NCI-H2196 treated with DMSO at 0.1 percent for 48 hours (cell line): ENCODE results near the gene PROCA1.

Source experiments
- DNase-seq: peaks from one replicate; lab custom pipeline; 2025; ENCODE audit not compliant: unreplicated experiment; lab: John Stamatoyannopoulos, UW

Gene PROCA1, protein sequence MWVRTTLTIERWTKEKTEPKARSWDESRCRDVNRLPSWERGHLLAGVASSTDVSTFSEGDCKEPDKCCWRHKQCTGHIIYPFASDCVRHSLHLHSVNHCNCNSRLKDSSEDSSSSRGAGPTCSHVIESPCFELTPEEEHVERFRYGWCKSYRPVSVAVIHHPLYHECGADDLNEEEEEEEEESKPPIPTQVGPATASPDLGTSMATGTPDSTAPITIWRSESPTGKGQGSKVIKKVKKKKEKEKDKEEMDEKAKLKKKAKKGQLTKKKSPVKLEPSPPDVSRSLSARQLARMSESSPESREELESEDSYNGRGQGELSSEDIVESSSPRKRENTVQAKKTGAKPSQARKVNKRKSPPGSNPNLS

DNA sequence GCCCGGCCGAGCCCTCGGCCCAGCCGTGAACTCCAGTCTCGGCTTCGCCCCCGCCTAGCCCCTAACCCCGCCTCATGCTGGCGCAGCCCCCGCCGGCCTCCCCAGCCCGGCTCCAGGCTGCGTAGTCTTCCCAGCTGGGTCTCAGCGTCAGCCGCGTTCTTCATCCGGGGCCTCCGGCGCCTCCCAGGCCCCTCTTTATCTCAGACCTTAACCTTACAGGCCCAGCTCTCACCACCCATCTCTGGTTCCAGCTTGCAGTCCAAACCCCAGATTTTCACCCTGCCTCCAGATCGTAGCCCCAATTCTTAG lies at the start of gene PROCA1:
Gene PROCA1 (minus strand): TSS at position 166 of the 309 bp plus-strand sequence. CDS start 228 bp downstream, outside the sequence.
- no peak for DNase-seq

DNA sequence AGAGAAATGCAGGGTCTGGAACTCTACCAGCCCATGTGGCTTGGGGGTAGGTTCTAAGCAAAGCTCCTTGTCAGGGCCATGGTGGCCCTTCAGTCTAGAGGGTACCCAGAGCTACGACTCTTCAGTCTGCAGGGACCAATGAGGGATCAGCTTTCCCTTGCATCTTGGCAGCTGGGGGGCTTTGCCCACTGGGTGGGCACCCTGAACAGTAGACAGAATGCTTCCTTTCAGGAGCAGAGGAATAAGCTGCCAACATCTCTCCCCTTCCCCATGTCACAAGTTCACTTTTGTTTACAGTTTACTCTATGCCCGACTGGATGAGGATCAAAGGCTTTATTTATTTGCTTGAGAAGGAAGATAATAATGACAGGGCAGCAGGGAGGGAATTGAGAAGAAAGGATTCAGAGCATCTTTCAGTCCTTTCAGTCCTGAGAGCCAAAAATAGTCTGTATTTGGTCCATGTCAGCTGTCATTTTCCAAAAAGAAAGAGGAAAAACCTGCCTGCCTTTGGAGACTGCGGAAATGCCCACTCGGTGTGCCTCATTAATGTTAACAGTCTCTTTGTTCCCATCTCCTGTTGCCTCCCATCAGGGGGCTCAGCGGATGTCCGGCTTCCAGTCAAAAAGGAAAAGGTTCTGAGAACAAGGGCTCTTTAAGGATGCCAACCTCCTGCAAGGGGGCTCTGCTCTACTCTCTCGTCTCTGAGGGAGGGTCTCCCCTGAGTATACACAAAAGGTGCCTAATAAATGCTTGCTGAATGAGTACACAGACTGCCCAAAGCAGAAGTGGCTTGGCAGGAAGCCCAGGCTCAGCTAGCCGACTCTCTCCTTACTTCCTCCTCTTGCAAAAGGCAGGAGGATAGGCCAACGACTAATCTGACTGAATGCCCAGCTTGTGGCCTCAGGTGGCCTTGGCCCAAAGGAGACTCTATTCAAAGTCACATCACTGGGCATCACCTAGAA lies 49.2 kb upstream of the PROCA1 start:
- peak; percentile 37 for DNase-seq

DNA sequence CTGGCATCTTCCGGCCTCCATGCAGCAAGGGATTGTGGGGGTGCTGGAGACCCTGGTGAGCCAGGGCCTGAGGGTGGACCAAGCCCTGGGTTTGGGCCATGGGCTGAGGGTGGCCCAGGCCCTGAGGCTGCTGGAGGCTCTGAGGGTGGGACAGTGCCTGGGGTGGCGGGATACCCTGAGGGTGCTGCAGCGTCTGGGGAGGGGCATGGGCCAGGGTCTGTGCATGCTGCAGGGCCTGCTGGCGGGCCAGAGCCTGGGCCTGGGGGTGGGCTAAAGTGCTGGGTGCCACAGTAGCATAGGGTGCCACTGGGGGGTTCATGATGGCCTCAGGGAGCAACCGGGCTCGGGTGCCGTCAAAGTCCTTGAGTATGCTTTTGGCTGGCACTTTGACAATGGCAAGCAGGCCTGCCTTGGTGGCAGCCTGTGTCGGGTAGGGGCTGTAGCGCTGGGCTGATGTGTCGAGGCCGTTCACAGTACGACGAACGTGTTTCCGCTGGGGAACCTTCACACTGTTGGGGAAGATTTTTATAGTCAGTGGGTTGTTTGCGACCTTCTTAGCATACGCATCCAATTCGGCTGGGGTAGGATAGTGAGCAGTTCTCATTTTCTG lies 47.7 kb upstream of the PROCA1 start:
- no peak for DNase-seq

DNA sequence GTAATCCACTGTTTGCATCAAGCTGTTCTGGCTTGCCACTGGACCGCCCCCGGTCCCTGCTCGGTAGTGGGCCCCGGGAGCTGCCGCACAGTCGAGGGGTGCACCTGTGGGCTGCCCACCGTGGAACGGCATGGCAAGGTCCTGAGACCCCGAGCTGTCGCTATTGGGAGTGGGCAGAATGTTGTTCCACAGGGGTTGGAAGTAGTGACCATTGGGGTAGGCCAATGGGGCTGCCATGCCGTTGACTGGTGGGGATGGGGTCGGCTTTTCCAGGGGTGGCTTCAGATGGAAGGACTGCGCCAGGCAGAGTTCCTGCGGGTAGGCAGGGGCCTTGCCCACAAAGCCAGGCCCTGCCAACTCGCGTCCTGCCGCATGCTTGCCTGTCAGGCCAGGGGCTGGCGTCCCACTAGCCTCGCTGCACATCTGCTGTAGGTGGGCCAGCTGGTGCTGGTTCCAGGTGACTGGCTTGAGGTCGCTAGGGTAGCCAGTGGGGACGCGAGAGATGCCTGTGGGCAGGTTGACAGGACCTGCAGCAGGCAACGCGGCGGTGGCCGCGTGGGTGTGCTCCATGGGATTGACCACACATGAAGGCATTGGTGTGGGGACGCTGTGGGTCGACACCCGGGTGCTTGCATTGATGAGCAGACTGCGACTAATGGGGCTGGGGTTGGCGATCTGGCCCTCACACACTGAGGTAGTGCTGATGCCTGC lies 46.9 kb upstream of the PROCA1 start:
- no peak for DNase-seq

DNA sequence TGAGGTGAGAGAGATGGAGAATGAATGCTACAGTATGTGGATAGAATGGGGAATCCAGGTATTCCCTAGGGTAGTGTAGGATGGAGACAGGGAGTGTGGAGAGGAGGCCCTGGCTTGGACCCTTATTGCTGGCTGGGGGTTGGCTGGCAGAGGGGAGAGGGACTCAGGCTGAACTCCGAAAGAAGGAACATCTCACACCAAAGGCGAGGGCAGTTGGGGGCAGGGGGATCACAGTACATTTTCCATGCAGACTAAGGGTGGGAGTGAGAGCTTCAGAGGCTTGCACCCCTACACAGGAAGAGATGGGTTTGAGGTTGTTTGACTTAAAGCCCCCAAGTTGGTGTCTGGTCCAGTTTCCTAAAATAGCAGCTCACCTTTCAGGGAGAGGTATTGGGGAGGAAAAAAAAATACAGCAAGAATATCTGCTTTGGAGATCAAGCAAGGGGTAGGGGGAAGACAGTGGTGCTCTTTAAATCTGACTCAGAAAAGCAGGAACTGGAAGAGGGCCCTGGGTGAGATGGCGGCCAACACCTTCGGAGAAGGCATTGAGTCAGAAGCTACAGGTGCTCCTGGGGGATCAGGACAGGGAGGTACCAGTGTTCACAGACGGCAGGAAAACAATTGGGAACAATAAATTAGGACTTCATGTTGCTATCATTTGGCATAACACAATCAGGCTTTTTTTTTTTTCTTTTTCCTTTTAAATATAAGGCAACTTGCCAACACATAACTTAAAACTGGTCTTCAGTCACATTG lies 44.5 kb upstream of the PROCA1 start:
- no peak for DNase-seq

DNA sequence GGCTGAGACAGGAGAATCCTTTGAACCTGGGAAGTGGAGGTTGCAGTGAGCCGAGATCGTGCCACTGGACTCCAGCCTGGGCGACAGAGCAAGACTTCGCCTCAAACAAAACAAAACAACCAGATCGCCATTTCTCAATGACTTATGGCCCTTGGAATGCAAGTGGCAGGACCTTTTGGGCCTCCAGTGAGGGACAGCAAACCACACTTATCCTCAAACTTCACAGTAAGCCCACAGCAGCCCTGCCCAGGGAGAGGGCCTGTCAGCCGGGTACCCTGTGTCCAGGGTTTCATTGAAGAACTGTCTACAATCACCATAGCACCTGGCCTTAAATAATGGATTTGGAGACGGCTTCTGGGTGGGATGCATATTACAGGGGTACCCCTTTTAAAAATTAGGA lies 43.8 kb upstream of the PROCA1 start:
- DNase-seq = no peak

DNA sequence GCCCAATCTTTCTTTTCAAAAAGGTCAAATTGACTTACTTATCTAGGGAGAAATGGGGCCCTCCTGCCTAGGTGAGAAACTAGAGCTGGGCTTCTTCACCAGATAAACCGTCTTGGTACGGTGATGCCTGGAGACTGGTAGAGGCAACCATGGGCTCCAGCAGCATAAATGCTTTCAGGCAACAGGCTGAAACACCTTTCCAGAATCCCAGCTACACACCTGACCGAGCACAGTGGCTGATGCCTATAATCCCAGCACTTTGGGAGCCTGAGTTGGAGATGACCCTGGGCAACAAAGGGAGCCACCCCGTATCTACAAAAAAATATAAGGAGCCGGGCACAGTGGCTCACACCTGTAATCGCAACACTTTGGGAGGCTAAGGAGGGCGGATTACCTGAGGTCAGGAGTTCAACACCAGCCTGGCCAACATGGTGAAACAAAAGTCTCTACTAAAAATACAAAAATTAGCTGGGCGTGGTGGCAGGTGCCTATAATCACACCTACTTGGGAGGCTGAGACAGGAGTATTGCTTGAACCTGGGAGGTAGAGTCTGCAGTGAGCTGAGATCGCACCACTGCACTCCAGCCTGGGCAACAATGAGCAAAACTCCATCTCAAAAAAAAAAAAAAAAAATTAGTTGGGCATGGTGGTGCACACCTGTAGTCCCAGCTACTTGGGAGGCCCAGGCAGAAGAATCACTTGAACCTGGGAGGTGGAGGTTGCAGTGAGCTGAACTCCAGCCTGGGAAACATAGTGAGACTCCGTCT lies 40.1 kb upstream of the PROCA1 start:
- no peak for DNase-seq

DNA sequence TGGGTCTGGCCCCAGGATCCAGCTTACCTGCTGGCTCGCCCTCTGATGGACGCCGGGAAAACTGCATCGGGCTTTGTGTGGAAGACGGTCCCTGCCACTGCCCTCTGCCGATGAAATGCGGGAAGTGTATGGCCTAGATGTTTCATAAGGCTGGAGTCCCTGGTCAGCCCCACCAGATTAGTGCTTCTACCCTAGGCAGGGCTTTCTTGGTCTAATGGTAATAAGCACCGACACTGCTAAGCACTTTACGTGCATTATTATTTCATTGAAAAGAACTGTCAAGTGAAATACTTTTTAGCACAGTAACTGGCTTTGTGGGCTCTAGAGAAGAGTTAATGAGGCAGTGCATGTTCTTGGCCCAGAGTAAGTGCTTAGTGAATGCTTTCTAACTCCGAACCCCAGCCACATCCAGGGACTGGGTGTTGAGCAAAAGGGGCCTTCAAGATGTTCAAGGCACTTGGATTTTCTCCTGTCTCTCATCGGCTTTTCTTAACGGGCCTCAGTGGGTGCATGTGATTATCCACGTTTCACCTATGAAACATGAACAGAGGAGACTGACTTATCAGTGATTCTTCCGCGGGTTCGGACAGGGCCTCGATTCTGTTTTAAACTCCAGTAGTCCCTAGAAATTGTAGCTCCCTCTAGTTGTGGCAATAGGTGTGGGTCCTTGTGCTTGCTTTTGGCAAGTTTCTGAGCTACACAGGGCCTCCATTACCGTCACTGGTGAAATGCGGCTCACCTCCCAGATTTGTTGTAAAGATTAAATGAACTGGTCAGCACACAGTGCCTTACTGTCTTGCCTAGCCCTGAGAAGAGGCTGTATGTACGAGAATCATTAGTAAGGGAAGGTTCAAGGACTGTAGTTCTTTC lies 38.7 kb upstream of the PROCA1 start:
- peak; percentile 64 for DNase-seq

DNA sequence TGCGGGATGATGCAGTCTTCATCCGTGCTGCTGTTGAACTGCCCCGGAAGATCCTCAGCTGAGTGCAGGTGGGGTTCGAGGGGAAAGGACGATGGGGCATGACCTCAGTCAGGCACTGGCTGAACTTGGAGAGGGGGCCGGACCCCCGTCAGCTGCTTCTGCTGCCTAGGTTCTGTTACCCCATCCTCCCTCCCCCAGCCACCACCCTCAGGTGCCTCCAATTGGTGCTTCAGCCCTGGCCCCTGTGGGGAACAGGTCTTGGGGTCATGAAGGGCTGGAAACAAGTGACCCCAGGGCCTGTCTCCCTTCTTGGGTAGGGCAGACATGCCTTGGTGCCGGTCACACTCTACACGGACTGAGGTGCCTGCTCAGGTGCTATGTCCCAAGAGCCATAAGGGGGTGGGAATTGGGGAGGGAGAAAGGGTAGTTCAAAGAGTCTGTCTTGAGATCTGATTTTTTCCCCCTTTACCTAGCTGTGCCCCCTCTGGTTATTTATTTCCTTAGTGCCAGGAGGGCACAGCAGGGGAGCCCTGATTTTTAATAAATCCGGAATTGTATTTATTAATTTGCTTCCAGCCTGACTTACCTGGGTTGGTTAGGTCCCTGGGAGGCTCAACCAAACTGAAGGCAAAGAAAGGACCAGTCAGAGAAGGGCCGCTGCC lies 38.0 kb upstream of the PROCA1 start:
- DNase-seq = no peak

DNA sequence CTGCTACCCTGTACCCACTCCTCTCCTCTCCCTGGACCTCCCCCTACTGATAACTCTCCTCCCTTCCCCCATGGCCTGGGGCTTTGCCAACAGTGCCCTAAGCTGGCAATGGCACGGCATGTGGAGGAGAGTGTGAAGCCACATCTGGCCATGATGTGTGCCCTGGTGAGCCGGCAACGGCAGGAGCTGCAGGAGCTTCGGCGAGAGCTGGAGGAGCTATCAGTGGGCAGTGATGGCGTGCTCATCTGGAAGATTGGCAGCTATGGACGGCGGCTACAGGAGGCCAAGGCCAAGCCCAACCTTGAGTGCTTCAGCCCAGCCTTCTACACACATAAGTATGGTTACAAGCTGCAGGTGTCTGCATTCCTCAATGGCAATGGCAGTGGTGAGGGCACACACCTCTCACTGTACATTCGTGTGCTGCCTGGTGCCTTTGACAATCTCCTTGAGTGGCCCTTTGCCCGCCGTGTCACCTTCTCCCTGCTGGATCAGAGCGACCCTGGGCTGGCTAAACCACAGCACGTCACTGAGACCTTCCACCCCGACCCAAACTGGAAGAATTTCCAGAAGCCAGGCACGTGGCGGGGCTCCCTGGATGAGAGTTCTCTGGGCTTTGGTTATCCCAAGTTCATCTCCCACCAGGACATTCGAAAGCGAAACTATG lies 37.3 kb upstream of the PROCA1 start:
- DNase-seq = no peak

DNA sequence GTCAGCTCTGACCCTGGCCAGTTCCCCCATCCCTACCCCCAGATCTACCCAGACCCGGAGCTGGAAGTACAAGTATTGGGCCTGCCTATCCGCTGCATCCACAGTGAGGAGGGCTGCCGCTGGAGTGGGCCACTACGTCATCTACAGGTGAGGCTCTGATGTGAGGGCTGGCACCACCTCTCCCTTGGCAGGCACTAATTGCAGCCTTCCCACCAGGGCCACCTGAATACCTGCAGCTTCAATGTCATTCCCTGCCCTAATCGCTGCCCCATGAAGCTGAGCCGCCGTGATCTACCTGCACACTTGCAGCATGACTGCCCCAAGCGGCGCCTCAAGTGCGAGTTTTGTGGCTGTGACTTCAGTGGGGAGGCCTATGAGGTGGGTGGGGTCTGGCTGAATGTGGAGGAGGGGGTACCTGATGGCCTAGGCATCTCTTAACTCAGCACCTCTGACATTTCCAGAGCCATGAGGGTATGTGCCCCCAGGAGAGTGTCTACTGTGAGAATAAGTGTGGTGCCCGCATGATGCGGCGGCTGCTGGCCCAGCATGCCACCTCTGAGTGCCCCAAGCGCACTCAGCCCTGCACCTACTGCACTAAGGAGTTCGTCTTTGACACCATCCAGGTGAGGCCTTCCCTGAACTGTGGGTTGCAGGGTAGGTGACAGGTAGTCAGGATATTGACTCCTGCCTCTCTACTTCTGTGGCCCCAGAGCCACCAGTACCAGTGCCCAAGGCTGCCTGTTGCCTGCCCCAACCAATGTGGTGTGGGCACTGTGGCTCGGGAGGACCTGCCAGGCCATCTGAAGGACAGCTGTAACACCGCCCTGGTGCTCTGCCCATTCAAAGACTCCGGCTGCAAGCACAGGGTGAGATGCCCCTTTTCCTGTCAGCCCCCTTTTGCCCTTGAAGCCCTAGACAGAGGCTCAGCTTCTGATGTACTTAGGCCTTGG lies 36.4 kb upstream of the PROCA1 start:
- no peak for DNase-seq

DNA sequence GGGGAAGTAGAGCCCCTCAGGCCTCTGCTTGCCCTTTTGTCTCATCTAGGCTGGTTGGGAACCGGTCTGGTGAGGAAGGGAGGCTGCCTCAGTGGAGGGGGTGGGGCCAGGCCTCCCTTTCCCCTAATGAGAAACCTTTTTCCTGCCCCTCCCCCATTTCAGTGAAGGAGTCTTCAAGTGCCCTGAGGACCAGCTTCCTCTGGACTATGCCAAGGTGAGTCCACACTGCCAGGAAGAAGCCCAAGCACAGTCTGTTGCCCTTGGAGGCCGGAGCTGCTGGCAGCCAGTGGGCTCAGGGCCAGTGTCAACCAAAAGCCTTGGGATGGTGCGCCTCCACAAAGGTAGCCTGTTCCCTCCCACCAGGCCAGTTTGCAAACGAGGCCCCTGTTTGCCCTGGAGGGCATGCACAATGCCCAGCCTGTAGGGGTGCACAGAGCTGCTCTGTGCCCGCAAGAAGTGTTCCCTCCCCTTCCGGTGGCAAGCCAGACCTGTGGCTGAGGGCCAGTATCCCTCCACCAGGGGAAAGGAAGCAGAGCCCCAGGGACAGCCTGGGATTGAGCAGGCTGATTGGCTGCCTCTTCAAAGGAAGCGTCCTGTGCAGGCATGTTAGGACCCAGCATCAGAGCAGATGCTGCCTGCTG lies 35.5 kb upstream of the PROCA1 start:
- DNase-seq = peak; percentile 73

DNA sequence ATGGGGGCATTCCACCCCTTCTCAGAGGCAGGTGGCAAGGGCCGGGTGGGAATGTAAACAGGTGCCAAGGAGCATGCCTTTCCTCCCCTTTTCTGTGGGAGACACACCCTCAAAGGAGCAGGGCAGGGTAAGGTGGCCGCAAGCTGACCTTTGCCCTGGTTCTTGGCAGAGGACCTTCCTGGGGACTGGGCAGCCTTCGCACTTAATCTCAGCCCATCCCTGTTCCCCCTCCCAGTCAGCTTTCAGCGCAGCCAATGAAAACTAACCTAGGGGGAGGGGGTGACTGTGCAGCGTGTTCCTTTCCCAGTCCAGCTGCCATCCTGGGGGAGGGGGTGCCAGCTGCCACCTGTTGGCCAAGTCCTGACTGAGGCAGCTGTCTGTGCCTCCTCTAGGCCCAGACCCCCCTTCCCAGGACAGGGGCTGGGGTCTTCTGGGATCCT lies 34.9 kb upstream of the PROCA1 start:
- DNase-seq = peak; percentile 69

DNA sequence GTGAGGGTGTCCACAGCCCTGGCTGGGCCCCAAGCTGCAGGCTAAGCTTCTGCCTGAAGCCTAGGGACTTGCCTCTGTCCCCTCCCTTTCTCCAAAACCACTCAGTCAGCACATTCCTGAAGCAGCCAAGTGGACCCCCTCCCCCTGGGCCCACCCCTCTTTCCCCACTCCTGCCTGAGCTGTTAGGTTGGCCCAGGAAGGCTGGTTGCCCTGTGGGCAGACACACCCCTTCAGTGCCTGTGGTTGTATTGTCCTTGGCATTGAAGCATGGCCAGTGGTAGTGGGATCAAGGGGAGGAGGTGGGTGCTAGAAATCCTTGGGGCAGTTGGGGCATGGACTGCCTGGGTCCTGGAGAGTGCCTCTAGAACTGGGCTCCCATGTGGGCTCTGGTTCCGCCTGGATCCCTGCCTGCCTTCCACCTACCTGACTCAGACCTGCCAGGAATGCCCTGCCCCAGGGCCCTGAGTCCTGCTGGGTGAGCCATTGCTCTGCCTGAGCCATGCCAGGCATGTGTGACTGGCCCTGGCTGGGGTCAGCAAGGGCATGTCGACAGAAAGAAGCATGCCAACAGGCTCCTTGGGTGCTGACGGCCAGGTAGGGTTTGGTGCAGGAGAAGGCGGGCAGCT lies 34.2 kb upstream of the PROCA1 start:
- no peak for DNase-seq

DNA sequence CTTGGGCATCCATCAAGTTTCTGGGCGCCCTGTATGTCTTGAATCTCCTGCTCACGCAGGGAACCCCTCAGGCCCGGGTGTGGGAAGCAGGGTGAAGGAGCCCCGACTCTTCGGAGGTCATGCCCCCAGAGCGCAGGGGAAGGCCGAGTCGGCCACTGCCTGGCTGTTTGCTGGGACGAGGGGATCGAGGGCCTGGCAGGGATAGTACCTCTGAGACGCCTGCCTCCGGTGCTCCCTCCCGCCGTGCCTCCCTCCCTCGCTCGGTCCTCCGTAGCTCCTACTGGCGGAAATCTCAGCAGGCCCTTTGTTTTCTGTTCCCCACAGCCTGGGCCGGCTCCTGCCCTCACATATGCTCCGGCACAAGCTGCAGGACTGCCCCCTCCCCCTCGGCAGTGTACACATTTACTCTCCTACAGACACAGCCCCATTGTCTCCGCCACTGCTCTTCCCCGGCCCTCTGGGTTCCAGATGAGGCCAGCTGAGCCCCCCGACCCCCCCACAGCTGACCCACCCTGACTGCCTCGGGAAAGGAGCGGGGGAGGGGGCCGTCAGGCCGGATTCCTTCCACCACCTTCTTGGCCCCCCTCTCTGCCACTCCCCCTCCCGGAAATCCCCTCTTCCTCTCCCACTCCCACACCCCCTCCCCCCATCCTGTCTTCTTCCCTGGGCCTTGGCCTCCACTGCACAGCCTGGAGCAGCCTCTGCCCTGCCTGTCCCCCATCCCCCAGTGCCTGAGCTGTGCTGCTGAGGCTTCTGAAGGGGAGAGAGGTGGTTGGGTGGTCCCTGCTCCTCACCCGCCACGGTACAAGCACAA lies 33.5 kb upstream of the PROCA1 start:
- no peak for DNase-seq
